H9 (cell line): Measurements from ENCODE around the gene ADSS1. TPM values are rescaled to one million over a fixed set of nuclear protein-coding genes. Genes with fewer than 3 reads are reported as not detected.

Source experiments
- DNase-seq: peaks from one replicate; pipeline ENCODE4 v3.0.0-alpha.2; 2017
- H2AFZ ChIP-seq: one replicate; pipeline ENCODE4 v1.6.1; 2013; ENCODE audit warnings: mild to moderate bottlenecking, low read length, control low read depth, moderate library complexity
- H2AK5ac ChIP-seq: 2 replicates; pipeline ENCODE4 v1.6.1; 2013; ENCODE audit warnings: low read length, control low read depth, mixed read lengths; ENCODE audit not compliant: insufficient read length
- H2BK120ac ChIP-seq: one replicate; pipeline ENCODE4 v1.6.1; 2013; ENCODE audit warnings: low read depth, mild to moderate bottlenecking, low read length, control low read depth, inconsistent platforms; ENCODE audit not compliant: poor library complexity, severe bottlenecking
- H2BK12ac ChIP-seq: 2 replicates; pipeline ENCODE4 v1.6.1; 2013; ENCODE audit warnings: low read length, control low read depth, mixed read lengths, low read depth; ENCODE audit not compliant: insufficient read length
- H2BK15ac ChIP-seq: 2 replicates; pipeline ENCODE4 v1.6.1; 2013; ENCODE audit warnings: low read depth, low read length, control low read depth
- H2BK20ac ChIP-seq: one replicate; pipeline ENCODE4 v1.6.1; 2013; ENCODE audit warnings: low read depth, mild to moderate bottlenecking, low read length, control low read depth, inconsistent platforms; ENCODE audit not compliant: poor library complexity, severe bottlenecking
- H2BK5ac ChIP-seq: 2 replicates; pipeline ENCODE4 v1.6.1; 2013; ENCODE audit warnings: low read length, control low read depth, mixed read lengths; ENCODE audit not compliant: insufficient read length
- H3K14ac ChIP-seq: 2 replicates; pipeline ENCODE4 v1.6.1; 2013; ENCODE audit warnings: low read length, control low read depth; ENCODE audit not compliant: insufficient read depth
- H3K18ac ChIP-seq: 2 replicates; pipeline ENCODE4 v1.6.1; 2013; ENCODE audit warnings: low read depth, mild to moderate bottlenecking, mixed read lengths, low read length, control low read depth; ENCODE audit not compliant: insufficient read length
- H3K23ac ChIP-seq: 2 replicates; pipeline ENCODE4 v1.6.1; 2013; ENCODE audit warnings: low read length, control low read depth, mixed read lengths, low read depth; ENCODE audit not compliant: insufficient read length
- H3K23me2 ChIP-seq: 2 replicates; pipeline ENCODE4 v1.6.1; 2013; ENCODE audit warnings: low read depth, mild to moderate bottlenecking, mixed read lengths, low read length, control low read depth; ENCODE audit not compliant: insufficient read length, poor library complexity, severe bottlenecking
- H3K27ac ChIP-seq: 2 replicates; pipeline ENCODE4 v1.5.1; 2013; ENCODE audit warnings: low read length, control low read depth, mixed read lengths, low read depth; ENCODE audit not compliant: insufficient read length
- H3K27me3 ChIP-seq: 2 replicates; pipeline ENCODE4 v1.6.1; 2013; ENCODE audit warnings: low read length, control low read depth, inconsistent platforms; ENCODE audit not compliant: insufficient read depth
- H3K4ac ChIP-seq: 2 replicates; pipeline ENCODE4 v1.6.1; 2013; ENCODE audit warnings: low read depth, mild to moderate bottlenecking, control low read depth, inconsistent platforms, low read length, moderate library complexity
- H3K4me1 ChIP-seq: 2 replicates; pipeline ENCODE4 v1.6.1; 2013; ENCODE audit warnings: low read length, control low read depth, inconsistent platforms; ENCODE audit not compliant: insufficient read depth
- H3K4me2 ChIP-seq: 2 replicates; pipeline ENCODE4 v1.6.1; 2013; ENCODE audit warnings: low read length, control low read depth, mixed read lengths; ENCODE audit not compliant: insufficient read length, insufficient read depth
- H3K56ac ChIP-seq: 2 replicates; pipeline ENCODE4 v1.6.1; 2013; ENCODE audit warnings: low read depth, mild to moderate bottlenecking, mixed read lengths, low read length, control low read depth; ENCODE audit not compliant: insufficient read length
- H3K79me1 ChIP-seq: 2 replicates; pipeline ENCODE4 v1.6.1; 2013; ENCODE audit warnings: low read depth, mild to moderate bottlenecking, moderate library complexity, low read length, control low read depth, inconsistent platforms; ENCODE audit not compliant: insufficient read depth, poor library complexity, severe bottlenecking
- H3K79me2 ChIP-seq: 2 replicates; pipeline ENCODE4 v1.6.1; 2013; ENCODE audit warnings: low read length, control low read depth, inconsistent platforms; ENCODE audit not compliant: insufficient read depth
- H3K9ac ChIP-seq: 2 replicates; pipeline ENCODE4 v1.6.1; 2013; ENCODE audit warnings: low read length, control low read depth, mixed read lengths; ENCODE audit not compliant: insufficient read length; ENCODE audit errors: extremely low read depth
- H3K9me3 ChIP-seq: one replicate; pipeline ENCODE4 v1.6.1; 2013; ENCODE audit warnings: low read depth, low read length, inconsistent platforms; ENCODE audit not compliant: control insufficient read depth
- H3T11ph ChIP-seq: one replicate; pipeline ENCODE4 v1.6.1; 2013; ENCODE audit warnings: mild to moderate bottlenecking, low read length, control low read depth, inconsistent platforms
- H4K20me1 ChIP-seq: one replicate; pipeline ENCODE4 v1.6.1; 2013; ENCODE audit not compliant: control insufficient read depth, insufficient read length, insufficient read depth
- H4K5ac ChIP-seq: 2 replicates; pipeline ENCODE4 v1.6.1; 2013; ENCODE audit warnings: low read depth, mild to moderate bottlenecking, mixed read lengths, low read length, control low read depth; ENCODE audit not compliant: insufficient read length
- H4K8ac ChIP-seq: replicated peaks from 2 replicates; pipeline ENCODE4 v1.6.1; 2013; ENCODE audit warnings: low read length, control low read depth, mixed read lengths, low read depth; ENCODE audit not compliant: insufficient read length
- H4K91ac ChIP-seq: 2 replicates; pipeline ENCODE4 v1.6.1; 2013; ENCODE audit warnings: low read depth, mild to moderate bottlenecking, moderate library complexity, mixed read lengths, low read length, control low read depth; ENCODE audit not compliant: insufficient read length
- H3K27ac Mint-ChIP-seq, 3 experiments: 2 replicates in 2 of 3; 3 replicates in 1 of 3; pipeline ENCODE4 v1.8.0; 2020 to 2021; ENCODE audit warnings: mixed read lengths in 3 of 3, mild to moderate bottlenecking in 1 of 3, moderate library complexity in 1 of 3
- H3K27me3 Mint-ChIP-seq: 2 replicates; pipeline ENCODE4 v1.8.0; 2021; ENCODE audit warnings: low read depth, mild to moderate bottlenecking, moderate library complexity, mixed read lengths
- H3K36me3 Mint-ChIP-seq, 3 experiments: 2 replicates in 2 of 3; 3 replicates in 1 of 3; pipeline ENCODE4 v1.8.0; 2020 to 2021; ENCODE audit warnings: low read depth in 3 of 3, mixed read lengths in 3 of 3; ENCODE audit not compliant: insufficient read depth in 1 of 3
- H3K4me1 Mint-ChIP-seq, 2 experiments: 2 replicates each; pipeline ENCODE4 v1.8.0; 2020; ENCODE audit warnings: mixed read lengths in 2 of 2
- H3K4me3 Mint-ChIP-seq, 2 experiments: 2 replicates in 1 of 2; 3 replicates in 1 of 2; pipeline ENCODE4 v1.8.0; 2020 to 2021; ENCODE audit warnings: mild to moderate bottlenecking in 2 of 2, mixed read lengths in 2 of 2, moderate library complexity in 1 of 2
- H3K9me3 Mint-ChIP-seq, 2 experiments: 2 replicates in 1 of 2; 3 replicates in 1 of 2; pipeline ENCODE4 v1.8.0; 2020; ENCODE audit warnings: mild to moderate bottlenecking in 2 of 2, mixed read lengths in 2 of 2, moderate library complexity in 1 of 2
- WGBS: extraction: QIAGEN DNeasy Blood & Tissue Kit; methylation state at CpG from one replicate; pipeline ENCODE4 v1.1.7; 2013; ENCODE audit warnings: missing lambda C conversion rate, low lambda C conversion rate, mixed read lengths; ENCODE audit not compliant: insufficient read length; ENCODE audit errors: extremely low coverage; 5-methylcytosine and 5-hydroxymethylcytosine counted together
- total RNA-seq: library from RNA; stranded (reverse); gene quantifications from 2 replicates; pipeline ENCODE4 v1.2.1, GENCODE V29; 2021
- TF ChIP-seq, protein P1 (sequence below): fragments of 200-600 bp; sonication (generic); conservative IDR thresholded peaks from 3 replicates; pipeline ENCODE4 v1.8.0; 2021; ENCODE audit warnings: antibody characterized with exemption, mild to moderate bottlenecking

Gene ADSS1
- total RNA-seq, 1 experiment from 2014 or later: 8.5 TPM

DNA sequence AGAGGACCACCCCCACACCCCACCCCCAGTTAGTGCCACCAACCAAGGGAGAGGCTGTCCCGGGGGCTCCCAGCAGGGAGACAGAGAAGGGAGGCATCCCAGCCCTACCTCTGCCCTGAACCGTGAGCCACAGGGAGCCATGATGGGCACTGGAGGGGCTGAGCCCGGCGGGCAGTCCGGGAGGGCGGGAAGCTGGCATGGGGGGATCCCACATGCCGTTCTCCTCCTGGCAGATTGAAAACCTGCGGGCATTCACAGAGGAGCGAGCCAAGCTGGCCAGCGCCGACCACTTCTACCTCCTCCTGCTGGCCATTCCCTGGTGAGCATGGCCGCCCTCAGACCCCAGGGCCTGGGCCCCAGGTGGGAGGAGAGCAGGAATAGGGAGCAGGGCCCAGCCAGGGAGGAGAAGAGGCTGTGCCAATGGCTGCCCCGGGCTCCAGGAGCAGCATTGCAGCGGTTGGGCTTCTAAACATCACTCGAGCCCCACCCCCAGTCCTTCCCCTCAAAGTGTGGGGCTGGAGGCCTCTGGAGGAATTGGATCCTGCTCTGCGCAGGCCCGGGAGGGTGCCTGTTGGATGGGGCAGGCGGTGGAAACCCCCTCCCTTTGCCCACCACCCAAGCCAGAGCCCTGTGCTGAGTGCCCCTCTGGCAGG is 14.5 kb upstream of the ADSS1 start:
- no peaks in the 10 kb centered on the region for H3K79me2 ChIP-seq
- no peaks in the 10 kb centered on the region for H4K20me1 ChIP-seq
- WGBS: no CpG with 5 or more reads among the region's 18 CpGs
- no peak overlapping the region for H3K14ac ChIP-seq
- H3K23ac ChIP-seq: no peak overlapping the region
- no peak overlapping the region for H3K27ac ChIP-seq
- Mint-ChIP-seq H3K27me3 (no peaks in the 10 kb centered on the region), H3K36me3 (peaks cover 11 to 26% (median 26%) of the 10 kb centered on the region in 3 experiments), H3K4me1 (peaks cover 3 to 16% of the 10 kb centered on the region in 2 experiments), H3K4me3 (no peak overlapping the region), H3K9me3 (peaks cover under 1 to 2% of the 10 kb centered on the region in 2 experiments; a peak in 2 of 5 replicates), H3K27ac (no peak overlapping the region)
- no peak overlapping the region for H3K9ac ChIP-seq
- H2AFZ ChIP-seq: no peak overlapping the region
- no peak for DNase-seq
- no peak overlapping the region for H4K91ac ChIP-seq
- H3K56ac ChIP-seq: no peak overlapping the region
- no peak overlapping the region for H2AK5ac ChIP-seq
- no peaks in the 10 kb centered on the region for H3K23me2 ChIP-seq
- H2BK12ac ChIP-seq: no peak overlapping the region
- no peak overlapping the region for H2BK5ac ChIP-seq
- H3K79me1 ChIP-seq: no peaks in the 10 kb centered on the region
- no peak overlapping the region for H4K8ac ChIP-seq
- H2BK15ac ChIP-seq: no peak overlapping the region
- H2BK120ac ChIP-seq: no peak overlapping the region
- H3K27me3 ChIP-seq: no peaks in the 10 kb centered on the region
- no peak overlapping the region for H4K5ac ChIP-seq
- no peaks in the 10 kb centered on the region for H3K4me1 ChIP-seq
- H3K18ac ChIP-seq: no peak overlapping the region
- no peak overlapping the region for H3K4me2 ChIP-seq
- no peak overlapping the region for H3T11ph ChIP-seq
- no peak overlapping the region for H2BK20ac ChIP-seq
- H3K4ac ChIP-seq: no peak overlapping the region
- TF ChIP-seq, protein P1, sequence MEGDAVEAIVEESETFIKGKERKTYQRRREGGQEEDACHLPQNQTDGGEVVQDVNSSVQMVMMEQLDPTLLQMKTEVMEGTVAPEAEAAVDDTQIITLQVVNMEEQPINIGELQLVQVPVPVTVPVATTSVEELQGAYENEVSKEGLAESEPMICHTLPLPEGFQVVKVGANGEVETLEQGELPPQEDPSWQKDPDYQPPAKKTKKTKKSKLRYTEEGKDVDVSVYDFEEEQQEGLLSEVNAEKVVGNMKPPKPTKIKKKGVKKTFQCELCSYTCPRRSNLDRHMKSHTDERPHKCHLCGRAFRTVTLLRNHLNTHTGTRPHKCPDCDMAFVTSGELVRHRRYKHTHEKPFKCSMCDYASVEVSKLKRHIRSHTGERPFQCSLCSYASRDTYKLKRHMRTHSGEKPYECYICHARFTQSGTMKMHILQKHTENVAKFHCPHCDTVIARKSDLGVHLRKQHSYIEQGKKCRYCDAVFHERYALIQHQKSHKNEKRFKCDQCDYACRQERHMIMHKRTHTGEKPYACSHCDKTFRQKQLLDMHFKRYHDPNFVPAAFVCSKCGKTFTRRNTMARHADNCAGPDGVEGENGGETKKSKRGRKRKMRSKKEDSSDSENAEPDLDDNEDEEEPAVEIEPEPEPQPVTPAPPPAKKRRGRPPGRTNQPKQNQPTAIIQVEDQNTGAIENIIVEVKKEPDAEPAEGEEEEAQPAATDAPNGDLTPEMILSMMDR: no peak
- no peaks in the 10 kb centered on the region for H3K9me3 ChIP-seq
